Osteoblast (primary cell): ENCODE measurements around the gene C9orf152. TPM values are rescaled to one million over a fixed set of nuclear protein-coding genes. Genes with fewer than 3 reads are reported as not detected.

Source experiments
- DNase-seq: peaks from one replicate; pipeline ENCODE4 v3.0.0; 2011; ENCODE audit warnings: low spot score, mixed read lengths; ENCODE audit not compliant: insufficient read length; ENCODE audit errors: missing footprints
- H2AFZ ChIP-seq: 2 replicates; pipeline ENCODE4 v1.6.0; 2011; ENCODE audit warnings: mild to moderate bottlenecking, low read length
- H3K27ac ChIP-seq: 2 replicates; pipeline ENCODE4 v1.5.1; 2011; ENCODE audit warnings: mild to moderate bottlenecking, low read depth, low read length, moderate library complexity
- H3K27me3 ChIP-seq: 2 replicates; pipeline ENCODE4 v1.6.0; 2012; ENCODE audit warnings: mild to moderate bottlenecking, control low read depth, inconsistent platforms, low read length, moderate library complexity; ENCODE audit not compliant: insufficient read depth
- H3K36me3 ChIP-seq: 2 replicates; pipeline ENCODE4 v1.5.1; 2011; ENCODE audit warnings: mild to moderate bottlenecking, low read length, control low read depth, moderate library complexity; ENCODE audit not compliant: insufficient read depth
- H3K4me1 ChIP-seq: 2 replicates; pipeline ENCODE4 v1.5.1; 2011; ENCODE audit warnings: mild to moderate bottlenecking, low read length, control low read depth, moderate library complexity; ENCODE audit not compliant: insufficient read depth
- H3K4me2 ChIP-seq: 2 replicates; pipeline ENCODE4 v1.6.0; 2011; ENCODE audit warnings: mild to moderate bottlenecking, low read length; ENCODE audit not compliant: insufficient read depth
- H3K4me3 ChIP-seq: fragments of 200-600 bp; sonication (generic); 3 replicates; pipeline ENCODE4 v1.5.1; 2012; ENCODE audit warnings: mild to moderate bottlenecking, low read length, inconsistent platforms; ENCODE audit not compliant: insufficient read depth
- H3K79me2 ChIP-seq: 2 replicates; pipeline ENCODE4 v1.6.0; 2012; ENCODE audit warnings: mild to moderate bottlenecking, low read length, control low read depth, inconsistent platforms; ENCODE audit not compliant: insufficient read depth
- H3K9me3 ChIP-seq: 2 replicates; pipeline ENCODE4 v1.5.1; 2011; ENCODE audit warnings: low read depth, low read length, control low read depth
- H4K20me1 ChIP-seq: 2 replicates; pipeline ENCODE4 v1.6.0; 2012; ENCODE audit warnings: mild to moderate bottlenecking, low read length, control low read depth; ENCODE audit not compliant: insufficient read depth
- total RNA-seq: library from RNA; depleted of rRNA; stranded (reverse); fragments of >200 nt; gene quantifications from 2 replicates; pipeline ENCODE4 v1.2.3, GENCODE V29; 2012
- TF ChIP-seq, protein P1 (sequence below): IDR thresholded peaks from 2 replicates; pipeline ENCODE4 v1.5.1; 2011; ENCODE audit warnings: mild to moderate bottlenecking, low read depth, low read length, moderate library complexity; ENCODE audit errors: extremely low read depth

Gene C9orf152
- total RNA-seq, 1 donor = not detected

DNA sequence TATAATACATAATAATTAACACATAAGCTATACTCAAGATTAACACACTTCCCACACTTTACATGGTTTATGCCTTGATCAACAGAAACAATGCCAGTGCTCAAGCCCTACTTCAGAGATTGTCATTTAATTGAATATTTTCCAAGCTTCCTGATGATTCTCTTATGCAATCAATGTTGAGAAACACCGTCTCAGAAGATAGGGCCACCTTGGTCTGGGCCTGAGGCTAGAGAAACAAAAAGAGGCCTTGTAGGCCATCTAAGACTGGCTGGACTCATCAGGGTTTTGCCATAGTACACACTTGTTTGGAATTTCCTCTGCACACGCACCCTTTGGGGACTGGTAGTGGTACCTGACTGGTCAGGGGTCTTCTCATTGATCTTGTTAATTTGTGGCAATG lies 16.3 kb downstream of the C9orf152 start:
- Histone ChIP-seq H3K36me3 (no peaks in the 10 kb centered on the region), H3K9me3 (no peaks in the 10 kb centered on the region), H3K27me3 (no peaks in the 10 kb centered on the region), H3K4me3 (no peak overlapping the region), H4K20me1 (no peaks in the 10 kb centered on the region), H3K4me1 (peaks cover 20% of the 10 kb centered on the region), H2AFZ (no peak overlapping the region), H3K27ac (no peak overlapping the region), H3K79me2 (no peaks in the 10 kb centered on the region), H3K4me2 (no peak overlapping the region)
- DNase-seq = no peak
- TF ChIP-seq, protein P1, sequence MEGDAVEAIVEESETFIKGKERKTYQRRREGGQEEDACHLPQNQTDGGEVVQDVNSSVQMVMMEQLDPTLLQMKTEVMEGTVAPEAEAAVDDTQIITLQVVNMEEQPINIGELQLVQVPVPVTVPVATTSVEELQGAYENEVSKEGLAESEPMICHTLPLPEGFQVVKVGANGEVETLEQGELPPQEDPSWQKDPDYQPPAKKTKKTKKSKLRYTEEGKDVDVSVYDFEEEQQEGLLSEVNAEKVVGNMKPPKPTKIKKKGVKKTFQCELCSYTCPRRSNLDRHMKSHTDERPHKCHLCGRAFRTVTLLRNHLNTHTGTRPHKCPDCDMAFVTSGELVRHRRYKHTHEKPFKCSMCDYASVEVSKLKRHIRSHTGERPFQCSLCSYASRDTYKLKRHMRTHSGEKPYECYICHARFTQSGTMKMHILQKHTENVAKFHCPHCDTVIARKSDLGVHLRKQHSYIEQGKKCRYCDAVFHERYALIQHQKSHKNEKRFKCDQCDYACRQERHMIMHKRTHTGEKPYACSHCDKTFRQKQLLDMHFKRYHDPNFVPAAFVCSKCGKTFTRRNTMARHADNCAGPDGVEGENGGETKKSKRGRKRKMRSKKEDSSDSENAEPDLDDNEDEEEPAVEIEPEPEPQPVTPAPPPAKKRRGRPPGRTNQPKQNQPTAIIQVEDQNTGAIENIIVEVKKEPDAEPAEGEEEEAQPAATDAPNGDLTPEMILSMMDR = no peak

DNA sequence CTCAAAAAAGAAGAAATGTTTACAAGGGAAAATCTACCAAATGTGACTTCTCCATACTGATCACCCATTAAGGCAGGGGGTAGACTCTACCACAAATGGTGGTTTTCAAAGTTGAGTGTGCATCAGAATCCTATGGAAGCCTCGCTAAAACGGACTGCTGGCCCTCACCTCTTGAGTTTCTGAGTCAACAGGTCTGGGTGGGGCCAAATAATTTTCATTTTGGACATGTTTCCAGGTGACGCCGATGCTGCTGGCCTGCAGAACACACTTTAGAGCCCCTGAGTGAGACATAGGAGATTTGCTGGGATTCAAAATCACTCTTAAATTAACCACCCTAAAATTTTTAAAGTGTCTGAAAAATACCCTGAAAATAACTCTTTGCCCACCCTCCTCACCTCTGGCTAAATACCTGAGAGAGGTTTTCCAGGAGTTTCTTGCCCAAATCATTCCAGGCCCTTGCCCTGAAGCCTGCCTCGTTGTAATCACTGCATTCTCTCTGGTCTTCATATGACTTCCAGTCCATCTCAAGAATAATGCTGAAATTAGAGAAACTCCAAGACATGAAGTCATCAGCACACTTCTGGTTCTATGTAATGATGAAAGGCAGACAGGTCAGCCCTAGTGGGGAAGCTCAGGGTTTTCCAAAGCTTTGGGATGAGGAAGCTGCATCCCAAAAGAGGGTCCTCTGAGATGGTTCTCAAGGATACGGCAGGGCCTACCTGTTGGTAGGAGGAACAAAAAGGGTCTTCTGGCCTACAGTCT lies 18.2 kb downstream of the C9orf152 start:
- H3K27ac ChIP-seq = no peak overlapping the region
- H3K4me3 ChIP-seq = no peak overlapping the region
- no peaks in the 10 kb centered on the region for H3K36me3 ChIP-seq
- TF ChIP-seq, protein P1 = no peak
- DNase-seq = no peak
- no peak overlapping the region for H2AFZ ChIP-seq
- no peaks in the 10 kb centered on the region for H3K27me3 ChIP-seq
- H3K4me1 ChIP-seq = peaks cover 20% of the 10 kb centered on the region
- H3K9me3 ChIP-seq = no peaks in the 10 kb centered on the region
- no peaks in the 10 kb centered on the region for H4K20me1 ChIP-seq
- no peaks in the 10 kb centered on the region for H3K79me2 ChIP-seq
- no peak overlapping the region for H3K4me2 ChIP-seq

DNA sequence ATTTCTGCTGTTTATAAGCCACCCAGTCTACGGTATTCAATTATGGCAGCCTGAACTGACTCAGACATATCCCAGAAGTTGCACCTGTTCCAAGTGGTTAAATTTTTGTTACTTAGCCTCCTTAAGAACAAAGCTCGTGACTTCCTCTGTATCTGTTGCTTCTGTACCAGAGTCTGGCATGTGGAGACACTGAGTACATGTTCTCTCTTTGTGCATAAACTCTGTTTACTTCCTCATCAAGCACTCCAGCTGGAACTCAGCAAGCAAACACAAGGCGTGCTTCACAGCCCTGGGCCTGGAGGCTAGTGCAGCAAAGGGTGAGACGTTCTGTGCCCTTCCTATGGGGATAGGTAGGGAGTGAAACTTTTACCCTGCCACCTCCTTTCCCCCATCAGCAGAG lies 19.0 kb downstream of the C9orf152 start:
- H3K27me3 ChIP-seq = no peaks in the 10 kb centered on the region
- H3K79me2 ChIP-seq = no peaks in the 10 kb centered on the region
- TF ChIP-seq, protein P1 = no peak
- H3K4me1 ChIP-seq = peaks cover 20% of the 10 kb centered on the region
- no peaks in the 10 kb centered on the region for H4K20me1 ChIP-seq
- H3K4me3 ChIP-seq = no peak overlapping the region
- H3K36me3 ChIP-seq = no peaks in the 10 kb centered on the region
- no peak overlapping the region for H2AFZ ChIP-seq
- no peak overlapping the region for H3K4me2 ChIP-seq
- no peak overlapping the region for H3K27ac ChIP-seq
- DNase-seq = no peak
- H3K9me3 ChIP-seq = no peaks in the 10 kb centered on the region

DNA sequence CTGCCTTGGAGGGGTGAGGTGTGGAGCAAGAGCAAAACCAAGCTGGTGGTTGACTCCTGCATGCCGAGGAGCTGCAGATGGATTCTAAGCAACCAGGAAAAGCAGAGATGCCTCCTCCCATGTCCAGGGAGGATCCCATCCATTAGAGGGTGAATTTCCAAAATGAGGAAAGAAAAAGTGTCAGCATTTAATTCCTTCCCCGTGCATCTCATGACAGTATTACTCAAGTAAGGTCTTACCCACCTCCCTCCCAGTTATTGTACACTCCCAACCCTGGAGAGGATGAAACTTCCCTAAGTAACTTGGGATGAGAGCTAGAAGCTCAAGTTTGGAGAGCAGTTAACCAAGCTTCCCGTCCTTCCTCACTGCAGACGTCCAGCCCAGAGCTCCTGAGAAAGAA lies 19.9 kb downstream of the C9orf152 start:
- Histone ChIP-seq H3K4me3 (no peak overlapping the region), H2AFZ (no peak overlapping the region), H3K27ac (no peak overlapping the region), H3K79me2 (no peaks in the 10 kb centered on the region), H3K4me1 (peaks cover 13% of the 10 kb centered on the region), H3K9me3 (no peaks in the 10 kb centered on the region), H3K36me3 (no peaks in the 10 kb centered on the region), H4K20me1 (no peaks in the 10 kb centered on the region), H3K4me2 (no peak overlapping the region), H3K27me3 (no peaks in the 10 kb centered on the region)
- TF ChIP-seq, protein P1 = no peak
- no peak for DNase-seq
